Smooth muscle cell (in vitro differentiated cells): ENCODE measurements around the gene FAM169A. TPM values are rescaled to one million over a fixed set of nuclear protein-coding genes. Genes with fewer than 3 reads are reported as not detected.
"Not testable (repeated sequence)": the region's sequence is repeated elsewhere in the genome, so short reads cannot be mapped to it uniquely, and the experiment has no call there.

Experiments
- DNase-seq: peaks from one replicate; lab custom pipeline; 2025; ENCODE audit not compliant: unreplicated experiment; lab: John Stamatoyannopoulos, UW
- H2AFZ ChIP-seq: fragments of 200-600 bp; sonication (generic); 2 replicates; pipeline ENCODE4 v1.6.0; 2016; ENCODE audit warnings: antibody characterized with exemption, low read depth, mild to moderate bottlenecking
- H3F3A ChIP-seq: fragments of 200-600 bp; sonication (generic); 2 replicates; pipeline ENCODE4 v1.6.0; 2017; ENCODE audit warnings: antibody characterized with exemption, low read depth
- H3K27ac ChIP-seq: fragments of 200-600 bp; sonication (generic); 2 replicates; pipeline ENCODE4 v1.5.1; 2016; ENCODE audit warnings: low read depth, mild to moderate bottlenecking
- H3K27me3 ChIP-seq: fragments of 200-600 bp; sonication (generic); 2 replicates; pipeline ENCODE4 v1.6.1; 2016; ENCODE audit warnings: low read depth, mild to moderate bottlenecking
- H3K36me3 ChIP-seq: fragments of 200-600 bp; sonication (generic); 2 replicates; pipeline ENCODE4 v1.5.1; 2016; ENCODE audit warnings: low read depth
- H3K4me1 ChIP-seq: fragments of 200-600 bp; sonication (generic); 2 replicates; pipeline ENCODE4 v1.5.1; 2016; ENCODE audit warnings: low read depth
- H3K4me2 ChIP-seq: fragments of 200-600 bp; sonication (generic); 2 replicates; pipeline ENCODE4 v1.6.0; 2016; ENCODE audit warnings: mild to moderate bottlenecking
- H3K4me3 ChIP-seq: fragments of 200-600 bp; sonication (generic); 2 replicates; pipeline ENCODE4 v1.5.1; 2016; ENCODE audit warnings: mild to moderate bottlenecking
- H3K79me2 ChIP-seq: fragments of 200-600 bp; sonication (generic); 2 replicates; pipeline ENCODE4 v1.6.0; 2016; ENCODE audit warnings: low read depth, mild to moderate bottlenecking
- H3K9ac ChIP-seq: fragments of 200-600 bp; sonication (generic); 2 replicates; pipeline ENCODE4 v1.6.0; 2016; ENCODE audit warnings: low read depth
- H3K9me3 ChIP-seq: fragments of 200-600 bp; sonication (generic); replicated peaks from 2 replicates; pipeline ENCODE4 v1.5.1; 2016; ENCODE audit warnings: low read depth
- H4K20me1 ChIP-seq: fragments of 200-600 bp; sonication (generic); 2 replicates; pipeline ENCODE4 v1.6.0; 2016; ENCODE audit warnings: low read depth
- CTCF ChIP-seq: fragments of 200-600 bp; sonication (generic); IDR thresholded peaks from 2 replicates; pipeline ENCODE4 v1.5.1; 2017; ENCODE audit warnings: borderline replicate concordance, mild to moderate bottlenecking, antibody characterized with exemption; ENCODE audit not compliant: insufficient read depth, poor library complexity, severe bottlenecking
- WGBS: methylation state at CpG from one replicate; pipeline ENCODE4 v1.1.7; 2016; ENCODE audit warnings: low lambda C conversion rate; 5-methylcytosine and 5-hydroxymethylcytosine counted together
- polyA plus RNA-seq: library from polyadenylated mRNA; unstranded; fragments of >200 nt; fragmentation: Nextera tagmentation; extraction: Ambion mirVana; gene quantifications from 2 replicates; pipeline ENCODE4 v1.2.1, GENCODE V29; 2016
- total RNA-seq: library from RNA; depleted of rRNA; stranded (reverse); fragments of >200 nt; gene quantifications from 2 replicates; pipeline ENCODE4 v1.2.3, GENCODE V29; 2014

The FAM169A gene
- total and polyA plus RNA-seq, 2 experiments from 2014 or later: 0.70 to 4.0 TPM

GRCh38 chr5:74865256-74865803 is 857 bp downstream of the FAM169A start:
- no peaks in the 10 kb centered on the region for H3K4me1 ChIP-seq
- H3K9ac ChIP-seq: peak overlapping the region; percentile 40
- H3K27me3 ChIP-seq: no peaks in the 10 kb centered on the region
- WGBS: under 1% methylated on average over 23 of the region's 23 CpGs
- H3K79me2 ChIP-seq: peaks cover 25% of the 10 kb centered on the region
- H3K9me3 ChIP-seq: no peaks in the 10 kb centered on the region
- H3K4me3 ChIP-seq: peak overlapping the region; percentile 72
- peak overlapping the region; percentile 95 for H2AFZ ChIP-seq
- H3K36me3 ChIP-seq: no peaks in the 10 kb centered on the region
- no peak for DNase-seq
- no peaks in the 10 kb centered on the region for H4K20me1 ChIP-seq
- no peak for TF ChIP-seq CTCF
- no peak overlapping the region for H3K27ac ChIP-seq
- no peaks in the 10 kb centered on the region for H3F3A ChIP-seq
- H3K4me2 ChIP-seq: peak overlapping the region; percentile 94

- H3K9me3 ChIP-seq: no peaks in the 10 kb centered on the region
- H3K27me3 ChIP-seq: no peaks in the 10 kb centered on the region
- H4K20me1 ChIP-seq: no peaks in the 10 kb centered on the region
- 2% methylated on average over 8 of the region's 8 CpGs for WGBS
- H3K36me3 ChIP-seq: no peaks in the 10 kb centered on the region
- DNase-seq: no peak
- H3K27ac ChIP-seq: no peak overlapping the region
- H2AFZ ChIP-seq: peak overlapping the region; percentile 95
- H3F3A ChIP-seq: no peaks in the 10 kb centered on the region
- H3K4me3 ChIP-seq: peak overlapping the region; percentile 72
- peaks cover 26% of the 10 kb centered on the region for H3K79me2 ChIP-seq
- TF ChIP-seq CTCF: no peak
- no peaks in the 10 kb centered on the region for H3K4me1 ChIP-seq
- H3K9ac ChIP-seq: no peak overlapping the region
- peak overlapping the region; percentile 94 for H3K4me2 ChIP-seq
These were observed 1.4 kb downstream of the FAM169A start for GRCh38 chr5:74864823-74865222.

- Histone ChIP-seq H3K36me3 (no peaks in the 10 kb centered on the region), H4K20me1 (no peaks in the 10 kb centered on the region), H3K4me3 (no peak overlapping the region), H3K9ac (no peak overlapping the region), H3K27me3 (no peaks in the 10 kb centered on the region), H3K27ac (no peak overlapping the region), H3K4me2 (no peak overlapping the region), H3F3A (no peaks in the 10 kb centered on the region), H3K9me3 (no peaks in the 10 kb centered on the region), H2AFZ (no peak overlapping the region), H3K4me1 (no peaks in the 10 kb centered on the region), H3K79me2 (peaks cover 37% of the 10 kb centered on the region)
- TF ChIP-seq CTCF: no peak
- WGBS: 62% methylated on average over 2 of the region's 2 CpGs
- DNase-seq: no peak
These were observed 2.5 kb downstream of the FAM169A start for GRCh38 chr5:74863726-74864125.

GRCh38 chr5:74862221-74862620 is 4.0 kb downstream of the FAM169A start:
- Histone ChIP-seq H3K4me2 (no peak overlapping the region), H3K36me3 (no peaks in the 10 kb centered on the region), H4K20me1 (no peaks in the 10 kb centered on the region), H3K27ac (no peak overlapping the region), H3K4me1 (no peaks in the 10 kb centered on the region), H3K79me2 (peaks cover 47% of the 10 kb centered on the region), H2AFZ (no peak overlapping the region), H3K9ac (no peak overlapping the region), H3K9me3 (no peaks in the 10 kb centered on the region), H3K27me3 (no peaks in the 10 kb centered on the region), H3F3A (no peaks in the 10 kb centered on the region), H3K4me3 (no peak overlapping the region)
- no peak for DNase-seq
- TF ChIP-seq CTCF: no peak
- WGBS: 64% methylated on average over 2 of the region's 2 CpGs

GRCh38 chr5:74856975-74857374 is 9.2 kb downstream of the FAM169A start:
- not testable (repeated sequence) for H3K36me3 ChIP-seq, H3K9ac ChIP-seq, H3F3A ChIP-seq, H3K4me1 ChIP-seq, H2AFZ ChIP-seq, H3K4me2 ChIP-seq, DNase-seq, H3K9me3 ChIP-seq, H3K27ac ChIP-seq, H4K20me1 ChIP-seq, H3K4me3 ChIP-seq, H3K27me3 ChIP-seq
- peaks cover 58% of the 10 kb centered on the region for H3K79me2 ChIP-seq
- WGBS: 99% methylated on average over 7 of the region's 7 CpGs
